NCI-H1092 (cell line): ENCODE results near the gene CRIP2.
A peak's percentile ranks its signal among the peaks of the same experiment; 100 is the strongest.

Experiments used
- DNase-seq: peaks from one replicate; lab custom pipeline; 2025; lab: John Stamatoyannopoulos, UW

CRIP2 gene

GRCh38 chr14:105476831-105477659, 2.4 kb downstream of the CRIP2 start:
- DNase-seq, result no peak

- DNase-seq, result no peak
Observed at GRCh38 chr14:105477660-105478397, 3.2 kb downstream of the CRIP2 start.

- DNase-seq, result no peak
Observed at GRCh38 chr14:105478398-105479251, 4.0 kb downstream of the CRIP2 start.

- peak; percentile 20 for DNase-seq
Observed at GRCh38 chr14:105479431-105480158, 5.0 kb downstream of the CRIP2 start.

GRCh38 chr14:105480199-105480746, 5.7 kb downstream of the CRIP2 start:
- DNase-seq, result no peak

- peak; percentile 95 for DNase-seq
Observed at GRCh38 chr14:105480807-105481801, 6.5 kb downstream of the CRIP2 start.

GRCh38 chr14:105481886-105482457, 7.4 kb downstream of the CRIP2 start:
- DNase-seq, result peak; percentile 93

- no peak for DNase-seq
Observed at GRCh38 chr14:105482486-105483110, 8.0 kb downstream of the CRIP2 start.

GRCh38 chr14:105483300-105484068, 8.9 kb downstream of the CRIP2 start:
- DNase-seq, result peak; percentile 17

- no peak for DNase-seq
Observed at GRCh38 chr14:105484069-105484996, 9.7 kb downstream of the CRIP2 start.

- DNase-seq, result no peak
Observed at GRCh38 chr14:105484997-105485393, 10.4 kb downstream of the CRIP2 start.

- no peak for DNase-seq
Observed at GRCh38 chr14:105485739-105486162, 11.1 kb downstream of the CRIP2 start.

- DNase-seq, result no peak
Observed at GRCh38 chr14:105486163-105486973, 11.7 kb downstream of the CRIP2 start, which contains the start of gene CRIP1. Gene CRIP1, plus strand, starts transcription at chr14:105486886. Its CDS starts 374 bp downstream, at chr14:105487260.

- DNase-seq, result no peak
Observed at GRCh38 chr14:105486974-105487448, 12.4 kb downstream of the CRIP2 start.

- DNase-seq, result no peak
Observed at GRCh38 chr14:105487449-105487985, 12.9 kb downstream of the CRIP2 start.
